Hepatocyte (in vitro differentiated cells): ENCODE results near the gene GNG12.

ENCODE experiments used
- CTCF ChIP-seq: fragments of 200-600 bp; sonication (generic); IDR thresholded peaks from 2 replicates; pipeline ENCODE4 v1.5.1; 2016; ENCODE audit warnings: antibody characterized with exemption, mild to moderate bottlenecking; ENCODE audit not compliant: poor library complexity
- EZH2 ChIP-seq: fragments of 200-600 bp; sonication (generic); IDR thresholded peaks from 2 replicates; pipeline ENCODE4 v1.6.1; 2016; ENCODE audit warnings: antibody characterized with exemption, mild to moderate bottlenecking, borderline replicate concordance
- EZH2phosphoT487 ChIP-seq: fragments of 200-600 bp; sonication (generic); IDR thresholded peaks from one replicate; pipeline ENCODE4 v1.6.1; 2018; ENCODE audit warnings: antibody characterized with exemption, mild to moderate bottlenecking, low read depth, moderate library complexity; ENCODE audit not compliant: unreplicated experiment, severe bottlenecking

- TF ChIP-seq CTCF: no peak
- TF ChIP-seq EZH2: no peak
- no peak for TF ChIP-seq EZH2phosphoT487
Measured at GRCh38 chr1:67740543-67740942, 92.7 kb downstream of the GNG12 start.
